Erythroblast (primary cell): ENCODE measurements around the gene RIMBP2.
A peak's percentile ranks its signal among the peaks of the same experiment; 100 is the strongest.

Source experiments
- DNase-seq, 2 experiments: peaks; one replicate each; lab custom pipeline; 2025; lab: John Stamatoyannopoulos, UW
- GATA1 ChIP-seq: IDR thresholded peaks from 2 replicates; pipeline ENCODE4 v1.6.1; 2011; ENCODE audit warnings: low read depth, mild to moderate bottlenecking, control low read depth, low read length, moderate library complexity
- POLR2A ChIP-seq: IDR thresholded peaks from 2 replicates; pipeline ENCODE4 v1.6.1; 2011; ENCODE audit warnings: mild to moderate bottlenecking, low read length

Gene RIMBP2

GRCh38 chr12:130602251-130602650 is 113.8 kb downstream of the RIMBP2 start:
- TF ChIP-seq GATA1, result no peak
- DNase-seq, result no peak

- no peak for DNase-seq
- no peak for TF ChIP-seq GATA1
- TF ChIP-seq POLR2A, result no peak
Observed at GRCh38 chr12:130601327-130601726, 114.8 kb downstream of the RIMBP2 start.

- DNase-seq, result no peak
- TF ChIP-seq POLR2A, result no peak
- TF ChIP-seq GATA1, result no peak
Observed at GRCh38 chr12:130596241-130596640, 119.9 kb downstream of the RIMBP2 start.

- TF ChIP-seq POLR2A, result no peak
- TF ChIP-seq GATA1, result no peak
- DNase-seq, result no peak
Observed at GRCh38 chr12:130595566-130595965, 120.5 kb downstream of the RIMBP2 start.

- no peak for DNase-seq
- TF ChIP-seq GATA1 (no peak), POLR2A (no peak)
Observed at GRCh38 chr12:130593056-130593455, 123.0 kb downstream of the RIMBP2 start.

GRCh38 chr12:130592641-130593040 is 123.5 kb downstream of the RIMBP2 start:
- TF ChIP-seq GATA1, result no peak
- no peak for TF ChIP-seq POLR2A
- DNase-seq, result no peak

- DNase-seq, result no peak
Observed at GRCh38 chr12:130591736-130592135, 124.4 kb downstream of the RIMBP2 start.

GRCh38 chr12:130590685-130591084 is 125.4 kb downstream of the RIMBP2 start:
- TF ChIP-seq POLR2A, result no peak
- no peak for TF ChIP-seq GATA1
- DNase-seq, result no peak

More at GRCh38 chr12:130591736-130592135, 124.4 kb downstream of the RIMBP2 start:
- TF ChIP-seq POLR2A (no peak), GATA1 (no peak)

GRCh38 chr12:130589540-130590317 is 126.4 kb downstream of the RIMBP2 start:
- DNase-seq, result no peak
- TF ChIP-seq GATA1, result no peak
- TF ChIP-seq POLR2A, result no peak

GRCh38 chr12:130588696-130589539 is 127.2 kb downstream of the RIMBP2 start:
- DNase-seq, result no peak
- TF ChIP-seq POLR2A (no peak), GATA1 (no peak)

GRCh38 chr12:130587966-130588365 is 128.1 kb downstream of the RIMBP2 start:
- DNase-seq, result no peak
- TF ChIP-seq GATA1 (no peak), POLR2A (no peak)

GRCh38 chr12:130584475-130584874 is 131.6 kb downstream of the RIMBP2 start:
- DNase-seq, result peak in 1 of 2 experiments; percentile 21

- no peak for TF ChIP-seq POLR2A
- TF ChIP-seq GATA1, result no peak
Observed at GRCh38 chr12:130583800-130584199, 132.3 kb downstream of the RIMBP2 start.

GRCh38 chr12:130583317-130583716 is 132.8 kb downstream of the RIMBP2 start:
- TF ChIP-seq GATA1 (no peak), POLR2A (no peak)
- peak in 1 of 2 experiments; percentile 6 for DNase-seq

More at GRCh38 chr12:130583800-130584199, 132.3 kb downstream of the RIMBP2 start:
- DNase-seq, result peak in 1 of 2 experiments; percentile 12
